WI38 (cell line): Measurements from ENCODE around the gene SNAPIN.

ENCODE experiments used
- H3K4me3 ChIP-seq: 2 replicates; pipeline ENCODE4 v1.5.1; 2011; ENCODE audit warnings: low read depth, mild to moderate bottlenecking, control low read depth, low read length
- CTCF ChIP-seq: IDR thresholded peaks from 2 replicates; pipeline ENCODE4 v1.5.1; 2012; ENCODE audit warnings: low read depth, mild to moderate bottlenecking, control low read depth, low read length

The SNAPIN gene

GRCh38 chr1:153648000-153648643, 10.4 kb upstream of the SNAPIN start:
- H3K4me3 ChIP-seq = no peak overlapping the region
- no peak for TF ChIP-seq CTCF

- no peak for TF ChIP-seq CTCF
- H3K4me3 ChIP-seq = no peak overlapping the region
Measured at GRCh38 chr1:153649137-153649862, 9.2 kb upstream of the SNAPIN start.

- no peak overlapping the region for H3K4me3 ChIP-seq
- no peak for TF ChIP-seq CTCF
Measured at GRCh38 chr1:153649863-153650235, 8.7 kb upstream of the SNAPIN start.

GRCh38 chr1:153651771-153652170, 6.7 kb upstream of the SNAPIN start:
- H3K4me3 ChIP-seq = no peak overlapping the region
- TF ChIP-seq CTCF = no peak

- TF ChIP-seq CTCF = no peak
- no peak overlapping the region for H3K4me3 ChIP-seq
Measured at GRCh38 chr1:153652805-153653500, 5.5 kb upstream of the SNAPIN start.

GRCh38 chr1:153655333-153655732, 3.2 kb upstream of the SNAPIN start:
- H3K4me3 ChIP-seq = no peak overlapping the region
- TF ChIP-seq CTCF = no peak

GRCh38 chr1:153659175-153659534, 652 bp downstream of the SNAPIN start:
- peak overlapping the region; percentile 89 for H3K4me3 ChIP-seq
- TF ChIP-seq CTCF = no peak
